ENCODE measurements around the gene CMSS1. TPM values are rescaled to one million over a fixed set of nuclear protein-coding genes. Genes with fewer than 3 reads are reported as not detected.
A peak's percentile ranks its signal among the peaks of the same experiment; 100 is the strongest.

The CMSS1 gene
- total and polyA plus RNA-seq, 4 donors: 3.8 to 19.5 (median 7.5) TPM

GRCh38 chr3:100001526-100002270 lies 184.0 kb downstream of the CMSS1 start:
- H3K4me1 ChIP-seq (ENCODE audit: control insufficient read depth in 4 of 4, insufficient read depth in 4 of 4, low read length in 3 of 4): no peaks in the 10 kb centered on the region
- DNase-seq (ENCODE audit: low spot score): no peak
- TF ChIP-seq JUND (IDR thresholded peaks at IDR 0.05) (no peak), NR2F2 (IDR thresholded peaks at IDR 0.05) (no peak), CTCF (IDR thresholded peaks at IDR 0.05; ENCODE audit: low read depth, low read length, missing input control) (no peak), REST (IDR thresholded peaks at IDR 0.05) (no peak), TAF1 (conservative IDR thresholded peaks at IDR 0.05) (no peak), RAD21 (IDR thresholded peaks at IDR 0.05) (no peak), MAX (IDR thresholded peaks at IDR 0.05) (no peak)
- H3K27me3 ChIP-seq (ENCODE audit: control insufficient read depth in 4 of 4, insufficient read depth in 4 of 4, low read length in 3 of 4): no peaks in the 10 kb centered on the region
- H3K36me3 ChIP-seq (ENCODE audit: control insufficient read depth in 4 of 4, insufficient read depth in 3 of 4, low read depth in 1 of 4, low read length in 3 of 4): no peaks in the 10 kb centered on the region
- no peak overlapping the region for H3K4me3 ChIP-seq (ENCODE audit: low read depth in 1 of 3, low read length in 3 of 3)
- H3K9me3 ChIP-seq (ENCODE audit: control insufficient read depth in 4 of 4, low read length in 3 of 4): no peaks in the 10 kb centered on the region
- 97% methylated on average over 8 of the region's 8 CpGs for WGBS
- H3K27ac ChIP-seq (ENCODE audit: low read depth in 1 of 2, low read length in 2 of 2): no peak overlapping the region
- no peak overlapping the region for H3K9ac ChIP-seq (ENCODE audit: low read depth in 1 of 2, low read length in 2 of 2)

- Histone ChIP-seq H3K36me3 (ENCODE audit: control insufficient read depth in 4 of 4, insufficient read depth in 3 of 4, low read depth in 1 of 4, low read length in 3 of 4) (no peaks in the 10 kb centered on the region), H3K27me3 (ENCODE audit: control insufficient read depth in 4 of 4, insufficient read depth in 4 of 4, low read length in 3 of 4) (no peaks in the 10 kb centered on the region), H3K4me3 (ENCODE audit: low read depth in 1 of 3, low read length in 3 of 3) (no peak overlapping the region), H3K4me1 (ENCODE audit: control insufficient read depth in 4 of 4, insufficient read depth in 4 of 4, low read length in 3 of 4) (no peaks in the 10 kb centered on the region), H3K9me3 (ENCODE audit: control insufficient read depth in 4 of 4, low read length in 3 of 4) (no peaks in the 10 kb centered on the region), H3K27ac (ENCODE audit: low read depth in 1 of 2, low read length in 2 of 2) (no peak overlapping the region), H3K9ac (ENCODE audit: low read depth in 1 of 2, low read length in 2 of 2) (no peak overlapping the region)
- no peak for DNase-seq (ENCODE audit: low spot score)
- TF ChIP-seq ATF3 (IDR thresholded peaks at IDR 0.05) (peak; percentile 28), JUND (IDR thresholded peaks at IDR 0.05) (peak in 1 of 2 donors; percentile 48), HNF4A (conservative IDR thresholded peaks at IDR 0.05) (no peak), MAX (IDR thresholded peaks at IDR 0.05) (no peak), ZBTB33 (IDR thresholded peaks at IDR 0.05) (no peak)
- WGBS: 68% methylated on average over 4 of the region's 4 CpGs
Measured at GRCh38 chr3:100002599-100003350, 185.1 kb downstream of the CMSS1 start.
